Stimulated activated naive CD8-positive, alpha-beta T cell treated with anti-CD3 and anti-CD28 coated beads, Interleukin-15, Interleukin-2, amounts not matched to agents 100 ng/mL and 50 ng/mL, for 24 hours (primary cell): Measurements from ENCODE around the gene YLPM1.
A peak's percentile ranks its signal among the peaks of the same experiment; 100 is the strongest.

Experiments
- H3K27ac Mint-ChIP-seq: one replicate; pipeline ENCODE4 v1.8.0; 2021; ENCODE audit warnings: mild to moderate bottlenecking, mixed read lengths
- H3K27me3 Mint-ChIP-seq: one replicate; pipeline ENCODE4 v1.8.0; 2021; ENCODE audit warnings: mixed read lengths
- H3K36me3 Mint-ChIP-seq: one replicate; pipeline ENCODE4 v1.8.0; 2021; ENCODE audit warnings: low read depth, mixed read lengths
- H3K4me1 Mint-ChIP-seq: one replicate; pipeline ENCODE4 v1.8.0; 2021; ENCODE audit warnings: low read depth, mixed read lengths
- H3K4me3 Mint-ChIP-seq: one replicate; pipeline ENCODE4 v1.8.0; 2021; ENCODE audit warnings: mild to moderate bottlenecking, mixed read lengths
- H3K9me3 Mint-ChIP-seq: one replicate; pipeline ENCODE4 v1.8.0; 2021; ENCODE audit warnings: mixed read lengths

Gene YLPM1

GRCh38 chr14:74807853-74808545, 44.9 kb downstream of the YLPM1 start:
- H3K27ac Mint-ChIP-seq = no peak overlapping the region
- H3K9me3 Mint-ChIP-seq = no peaks in the 10 kb centered on the region

GRCh38 chr14:74816124-74816523, 53.0 kb downstream of the YLPM1 start:
- Mint-ChIP-seq H3K36me3 (peaks cover 95% of the 10 kb centered on the region), H3K9me3 (no peaks in the 10 kb centered on the region), H3K27ac (no peak overlapping the region), H3K4me3 (no peak overlapping the region), H3K4me1 (peaks cover 6% of the 10 kb centered on the region), H3K27me3 (no peaks in the 10 kb centered on the region)

More at GRCh38 chr14:74807853-74808545, 44.9 kb downstream of the YLPM1 start:
- H3K36me3 Mint-ChIP-seq = peaks cover 62% of the 10 kb centered on the region
- no peaks in the 10 kb centered on the region for H3K4me1 Mint-ChIP-seq
- no peak overlapping the region for H3K4me3 Mint-ChIP-seq
- H3K27me3 Mint-ChIP-seq = no peaks in the 10 kb centered on the region

GRCh38 chr14:74820288-74820687, 57.2 kb downstream of the YLPM1 start:
- peaks cover 76% of the 10 kb centered on the region for H3K36me3 Mint-ChIP-seq
- H3K4me3 Mint-ChIP-seq = no peak overlapping the region
- no peaks in the 10 kb centered on the region for H3K27me3 Mint-ChIP-seq
- H3K9me3 Mint-ChIP-seq = no peaks in the 10 kb centered on the region
- H3K4me1 Mint-ChIP-seq = peaks cover 10% of the 10 kb centered on the region
- no peak overlapping the region for H3K27ac Mint-ChIP-seq

GRCh38 chr14:74821267-74821915, 58.3 kb downstream of the YLPM1 start:
- Mint-ChIP-seq H3K36me3 (peaks cover 66% of the 10 kb centered on the region), H3K4me3 (no peak overlapping the region), H3K4me1 (peaks cover 10% of the 10 kb centered on the region), H3K9me3 (no peaks in the 10 kb centered on the region), H3K27me3 (no peaks in the 10 kb centered on the region), H3K27ac (no peak overlapping the region)

- peaks cover 10% of the 10 kb centered on the region for H3K4me1 Mint-ChIP-seq
- H3K9me3 Mint-ChIP-seq = no peaks in the 10 kb centered on the region
- no peak overlapping the region for H3K27ac Mint-ChIP-seq
- H3K36me3 Mint-ChIP-seq = peaks cover 57% of the 10 kb centered on the region
- no peak overlapping the region for H3K4me3 Mint-ChIP-seq
- H3K27me3 Mint-ChIP-seq = no peaks in the 10 kb centered on the region
Measured at GRCh38 chr14:74824997-74825396, 61.9 kb downstream of the YLPM1 start.

- H3K4me3 Mint-ChIP-seq = no peak overlapping the region
- no peak overlapping the region for H3K27ac Mint-ChIP-seq
- peaks cover 52% of the 10 kb centered on the region for H3K36me3 Mint-ChIP-seq
- H3K9me3 Mint-ChIP-seq = no peaks in the 10 kb centered on the region
- H3K4me1 Mint-ChIP-seq = peaks cover 3% of the 10 kb centered on the region
- no peaks in the 10 kb centered on the region for H3K27me3 Mint-ChIP-seq
Measured at GRCh38 chr14:74826574-74826973, 63.5 kb downstream of the YLPM1 start.

GRCh38 chr14:74829251-74829650, 66.1 kb downstream of the YLPM1 start:
- Mint-ChIP-seq H3K4me1 (peaks cover 4% of the 10 kb centered on the region), H3K27ac (no peak overlapping the region), H3K9me3 (no peaks in the 10 kb centered on the region), H3K27me3 (no peaks in the 10 kb centered on the region), H3K36me3 (peaks cover 37% of the 10 kb centered on the region), H3K4me3 (no peak overlapping the region)

- H3K27ac Mint-ChIP-seq = no peak overlapping the region
- H3K4me3 Mint-ChIP-seq = no peak overlapping the region
- no peaks in the 10 kb centered on the region for H3K27me3 Mint-ChIP-seq
- peaks cover 37% of the 10 kb centered on the region for H3K4me1 Mint-ChIP-seq
- H3K36me3 Mint-ChIP-seq = peaks cover 42% of the 10 kb centered on the region
- no peaks in the 10 kb centered on the region for H3K9me3 Mint-ChIP-seq
Measured at GRCh38 chr14:74832849-74833248, 69.7 kb downstream of the YLPM1 start.

- Mint-ChIP-seq H3K4me3 (no peak overlapping the region), H3K4me1 (peaks cover 54% of the 10 kb centered on the region), H3K27me3 (no peaks in the 10 kb centered on the region), H3K36me3 (peaks cover 43% of the 10 kb centered on the region), H3K27ac (peak overlapping the region; percentile 54), H3K9me3 (no peaks in the 10 kb centered on the region)
Measured at GRCh38 chr14:74834692-74835392, 71.7 kb downstream of the YLPM1 start.

- no peak overlapping the region for H3K4me3 Mint-ChIP-seq
- H3K27me3 Mint-ChIP-seq = no peaks in the 10 kb centered on the region
- peaks cover 63% of the 10 kb centered on the region for H3K4me1 Mint-ChIP-seq
- peak overlapping the region; percentile 69 for H3K27ac Mint-ChIP-seq
- H3K36me3 Mint-ChIP-seq = peaks cover 40% of the 10 kb centered on the region
- H3K9me3 Mint-ChIP-seq = no peaks in the 10 kb centered on the region
Measured at GRCh38 chr14:74835645-74836250, 72.6 kb downstream of the YLPM1 start.

- Mint-ChIP-seq H3K27me3 (no peaks in the 10 kb centered on the region), H3K36me3 (peaks cover 41% of the 10 kb centered on the region), H3K9me3 (no peaks in the 10 kb centered on the region), H3K27ac (peak overlapping the region; percentile 89), H3K4me3 (peak overlapping the region; percentile 44), H3K4me1 (peaks cover 70% of the 10 kb centered on the region)
Measured at GRCh38 chr14:74836251-74836960, 73.3 kb downstream of the YLPM1 start.

GRCh38 chr14:74838166-74838565, 75.0 kb downstream of the YLPM1 start:
- no peaks in the 10 kb centered on the region for H3K9me3 Mint-ChIP-seq
- H3K36me3 Mint-ChIP-seq = peaks cover 41% of the 10 kb centered on the region
- H3K27ac Mint-ChIP-seq = peak overlapping the region; percentile 79
- H3K27me3 Mint-ChIP-seq = no peaks in the 10 kb centered on the region
- peaks cover 84% of the 10 kb centered on the region for H3K4me1 Mint-ChIP-seq
- H3K4me3 Mint-ChIP-seq = peak overlapping the region; percentile 59

GRCh38 chr14:74840603-74841030, 77.5 kb downstream of the YLPM1 start:
- Mint-ChIP-seq H3K36me3 (peaks cover 34% of the 10 kb centered on the region), H3K27ac (peak overlapping the region; percentile 78), H3K4me3 (no peak overlapping the region), H3K27me3 (no peaks in the 10 kb centered on the region), H3K4me1 (peaks cover 69% of the 10 kb centered on the region), H3K9me3 (no peaks in the 10 kb centered on the region)
